Fibroblast of skin of right biceps (primary cell): ENCODE results near the gene PPRC1.

Experiments used
- DNase-seq: peaks from one replicate; pipeline ENCODE4 v3.0.0-alpha.2; 2013

The PPRC1 gene

GRCh38 chr10:102132563-102133372 lies at the start of gene PPRC1:
TSS of gene PPRC1 (plus strand) at chr10:102133040. CDS start at chr10:102133069, 29 bp downstream.
- DNase-seq, result peak; percentile 99

- DNase-seq, result no peak
Measured at GRCh38 chr10:102083541-102083940, 49.3 kb upstream of the PPRC1 start.

GRCh38 chr10:102085336-102085735 lies 47.5 kb upstream of the PPRC1 start:
- DNase-seq, result no peak

GRCh38 chr10:102086196-102086595 lies 46.6 kb upstream of the PPRC1 start:
- no peak for DNase-seq

GRCh38 chr10:102090772-102091171 lies 42.1 kb upstream of the PPRC1 start:
- no peak for DNase-seq

- DNase-seq, result no peak
Measured at GRCh38 chr10:102096449-102096848, 36.4 kb upstream of the PPRC1 start.

GRCh38 chr10:102101152-102101551 lies 31.7 kb upstream of the PPRC1 start:
- no peak for DNase-seq

GRCh38 chr10:102102421-102102820 lies 30.4 kb upstream of the PPRC1 start:
- no peak for DNase-seq

GRCh38 chr10:102106998-102107397 lies 25.8 kb upstream of the PPRC1 start:
- DNase-seq, result no peak

GRCh38 chr10:102109166-102110116 lies 23.4 kb upstream of the PPRC1 start:
- DNase-seq, result no peak

GRCh38 chr10:102111276-102111675 lies 21.6 kb upstream of the PPRC1 start:
- DNase-seq, result no peak

GRCh38 chr10:102112210-102112817 lies 20.5 kb upstream of the PPRC1 start:
- DNase-seq, result no peak

GRCh38 chr10:102113261-102113955 lies 19.4 kb upstream of the PPRC1 start:
- no peak for DNase-seq

GRCh38 chr10:102113956-102114857 lies 18.6 kb upstream of the PPRC1 start:
- peak; percentile 40 for DNase-seq

GRCh38 chr10:102114861-102115618 lies 17.8 kb upstream of the PPRC1 start:
- peak; percentile 88 for DNase-seq

GRCh38 chr10:102115775-102116174 lies 17.1 kb upstream of the PPRC1 start:
- peak; percentile 50 for DNase-seq

GRCh38 chr10:102116656-102117055 lies 16.2 kb upstream of the PPRC1 start:
- no peak for DNase-seq

- peak; percentile 94 for DNase-seq
Measured at GRCh38 chr10:102117391-102118159, 15.3 kb upstream of the PPRC1 start.

GRCh38 chr10:102118867-102119266 lies 14.0 kb upstream of the PPRC1 start:
- DNase-seq, result peak; percentile 40
